Testis (tissue), 3 donors: ENCODE measurements around the gene SLC17A3. TPM values are rescaled to one million over a fixed set of nuclear protein-coding genes. Genes with fewer than 3 reads are reported as not detected.

Source experiments
- DNase-seq: peaks from one replicate; pipeline ENCODE4 v3.0.0-alpha.2; 2019
- H3K27ac ChIP-seq, 2 donors: fragments of 200-600 bp; sonication (generic); one replicate each; pipeline ENCODE4 v1.5.1; 2019
- H3K27me3 ChIP-seq: fragments of 200-600 bp; sonication (generic); one replicate; pipeline ENCODE4 v1.5.1; 2019
- H3K36me3 ChIP-seq: fragments of 200-600 bp; sonication (generic); one replicate; pipeline ENCODE4 v1.5.1; 2017; ENCODE audit warnings: low read depth; ENCODE audit errors: missing control alignments
- H3K4me1 ChIP-seq: fragments of 200-600 bp; sonication (generic); one replicate; pipeline ENCODE4 v1.5.1; 2019
- H3K4me3 ChIP-seq, 2 donors: fragments of 200-600 bp; sonication (generic); one replicate each; pipeline ENCODE4 v1.5.1; 2017 to 2019
- H3K9me3 ChIP-seq: fragments of 200-600 bp; sonication (generic); one replicate; pipeline ENCODE4 v1.5.1; 2017
- POLR2A ChIP-seq: fragments of 450-650 bp; IDR thresholded peaks from one replicate; pipeline ENCODE4 v1.6.1; 2017; ENCODE audit warnings: antibody characterized with exemption, mild to moderate bottlenecking, moderate library complexity
- WGBS, 2 donors: methylation state at CpG; one replicate each; pipeline ENCODE4 v1.1.5; 2018; 5-methylcytosine and 5-hydroxymethylcytosine counted together
- intact Hi-C: fragments of 100-400 bp; cut with DNase I; formaldehyde crosslinking; loops from one replicate; pipeline ENCODE4 v1.15.1; 2023; ENCODE audit warnings: low total_unique reads
- polyA plus RNA-seq: library from polyadenylated mRNA; stranded (reverse); fragments of 350-450 nt; fragmentation: Illumina TruSeq; extraction: RNeasy Lipid Tissue Mini Kit (QIAGEN cat#74804); gene quantifications from one replicate; pipeline ENCODE4 v1.2.3, GENCODE V29; 2014; ENCODE audit warnings: low read depth, low replicate concordance; ENCODE audit not compliant: insufficient read depth
- total RNA-seq, 2 donors: library from RNA; depleted of rRNA; stranded (reverse); fragments of >200 nt; gene quantifications; one replicate each; pipeline ENCODE4 v1.2.3, GENCODE V29; 2016
- TF ChIP-seq, protein P1 (sequence below), 3 experiments: fragments of 450-650 bp in 2 of 3; fragments of 200-600 bp in 1 of 3; sonication (generic) in 1 of 3; IDR thresholded peaks; one replicate each; pipeline ENCODE4 v1.5.1; 2016 to 2019; ENCODE audit warnings: antibody characterized with exemption in 3 of 3, mild to moderate bottlenecking in 2 of 3, moderate library complexity in 1 of 3

SLC17A3 gene
- total and polyA plus RNA-seq, 3 donors from 2014 or later: 0.61 to 0.68 TPM; not detected in 1

DNA sequence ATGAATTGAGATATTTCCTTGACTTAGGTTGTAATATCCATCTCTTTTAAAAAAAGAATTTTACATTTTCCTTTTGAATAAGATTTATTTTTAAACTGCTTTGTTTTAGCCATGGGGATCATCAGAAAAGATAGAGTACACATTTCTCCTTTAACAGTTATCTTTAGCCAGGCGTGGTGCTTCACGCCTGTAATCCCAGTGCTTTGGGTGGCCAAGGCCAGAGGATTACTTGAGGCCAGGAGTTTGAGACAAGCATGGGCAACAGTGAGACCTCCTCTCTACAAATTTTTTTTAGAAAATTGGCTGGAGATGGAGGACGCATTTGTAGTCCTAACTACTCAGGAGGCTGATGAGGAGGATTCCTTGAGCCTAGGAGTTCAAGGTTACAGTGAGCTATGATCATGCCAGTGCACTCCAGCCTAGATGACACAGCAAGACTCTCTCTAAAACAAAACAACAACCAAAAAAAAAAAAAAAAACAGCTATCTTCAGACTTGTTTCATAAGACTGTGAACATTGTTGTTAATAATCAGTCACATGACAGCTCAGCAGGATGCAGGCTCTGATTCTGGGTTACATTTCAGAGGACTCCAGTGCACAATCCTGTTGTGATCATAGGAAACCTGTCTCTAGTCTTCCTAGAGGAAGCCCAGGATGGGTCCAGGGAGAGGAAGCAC, 2.0 kb upstream of the SLC17A3 start:
- Histone ChIP-seq H3K27ac (no peak overlapping the region), H3K4me3 (no peak overlapping the region), H3K27me3 (no peaks in the 10 kb centered on the region), H3K4me1 (no peaks in the 10 kb centered on the region), H3K36me3 (no peaks in the 10 kb centered on the region), H3K9me3 (no peaks in the 10 kb centered on the region)
- WGBS, 2 donors: 41 to 50% methylated on average over 3 of the region's 3 CpGs
- DNase-seq: peak; percentile 21
- TF ChIP-seq POLR2A: no peak
- TF ChIP-seq, protein P1, sequence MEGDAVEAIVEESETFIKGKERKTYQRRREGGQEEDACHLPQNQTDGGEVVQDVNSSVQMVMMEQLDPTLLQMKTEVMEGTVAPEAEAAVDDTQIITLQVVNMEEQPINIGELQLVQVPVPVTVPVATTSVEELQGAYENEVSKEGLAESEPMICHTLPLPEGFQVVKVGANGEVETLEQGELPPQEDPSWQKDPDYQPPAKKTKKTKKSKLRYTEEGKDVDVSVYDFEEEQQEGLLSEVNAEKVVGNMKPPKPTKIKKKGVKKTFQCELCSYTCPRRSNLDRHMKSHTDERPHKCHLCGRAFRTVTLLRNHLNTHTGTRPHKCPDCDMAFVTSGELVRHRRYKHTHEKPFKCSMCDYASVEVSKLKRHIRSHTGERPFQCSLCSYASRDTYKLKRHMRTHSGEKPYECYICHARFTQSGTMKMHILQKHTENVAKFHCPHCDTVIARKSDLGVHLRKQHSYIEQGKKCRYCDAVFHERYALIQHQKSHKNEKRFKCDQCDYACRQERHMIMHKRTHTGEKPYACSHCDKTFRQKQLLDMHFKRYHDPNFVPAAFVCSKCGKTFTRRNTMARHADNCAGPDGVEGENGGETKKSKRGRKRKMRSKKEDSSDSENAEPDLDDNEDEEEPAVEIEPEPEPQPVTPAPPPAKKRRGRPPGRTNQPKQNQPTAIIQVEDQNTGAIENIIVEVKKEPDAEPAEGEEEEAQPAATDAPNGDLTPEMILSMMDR (IDR thresholded peaks at IDR 0.05): no peak
- intact Hi-C loops: no loop called here

GRCh38 chr6:25875563-25875905, 1.5 kb upstream of the SLC17A3 start:
- no peak for TF ChIP-seq POLR2A
- TF ChIP-seq, protein P1 (IDR thresholded peaks at IDR 0.05): no peak
- Histone ChIP-seq H3K36me3 (no peaks in the 10 kb centered on the region), H3K4me1 (no peaks in the 10 kb centered on the region), H3K27me3 (no peaks in the 10 kb centered on the region), H3K9me3 (no peaks in the 10 kb centered on the region), H3K4me3 (no peak overlapping the region), H3K27ac (no peak overlapping the region)
- intact Hi-C loops: no loop called here
- no peak for DNase-seq
- 71 to 73% methylated on average over 3 of the region's 3 CpGs for WGBS, 2 donors

DNA sequence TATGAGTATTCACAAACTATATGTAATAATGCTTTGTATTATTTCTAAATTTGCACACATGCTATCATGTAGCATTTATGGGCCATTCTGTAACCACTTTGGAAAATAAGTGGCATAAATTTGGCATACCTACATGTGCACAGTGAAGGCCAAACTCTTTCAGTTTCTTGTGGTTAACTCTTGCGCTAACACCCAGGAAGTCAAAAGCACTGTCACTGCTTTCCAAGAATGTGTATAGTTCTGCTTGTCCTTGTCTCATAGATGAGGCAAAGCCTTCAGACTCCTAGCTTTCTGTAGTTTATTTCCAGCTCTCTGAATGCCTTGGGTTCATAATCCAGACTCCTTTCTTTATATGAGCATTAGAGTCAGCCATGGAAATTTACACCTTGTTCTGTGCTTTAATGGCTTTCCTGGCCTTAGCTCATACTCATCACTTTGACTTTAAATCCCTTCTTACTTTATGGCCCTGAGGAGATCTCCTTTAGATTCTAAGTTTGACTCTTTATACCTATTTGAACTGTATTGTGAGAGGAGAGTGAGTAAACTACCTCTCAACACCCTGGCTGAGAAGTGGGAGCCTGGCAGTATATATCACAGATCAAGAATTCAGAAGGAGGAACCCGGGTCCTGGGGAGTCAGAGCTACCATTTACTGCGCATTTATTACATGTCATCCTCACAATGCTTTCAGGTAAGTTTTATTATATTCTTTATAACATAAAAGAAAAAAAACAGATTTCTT, 949 bp upstream of the SLC17A3 start:
- TF ChIP-seq, protein P1 (IDR thresholded peaks at IDR 0.05): no peak
- no peak for TF ChIP-seq POLR2A
- Histone ChIP-seq H3K9me3 (no peaks in the 10 kb centered on the region), H3K36me3 (no peaks in the 10 kb centered on the region), H3K27me3 (no peaks in the 10 kb centered on the region), H3K4me1 (no peaks in the 10 kb centered on the region), H3K27ac (no peak overlapping the region), H3K4me3 (no peak overlapping the region)
- no peak for DNase-seq
- 84 to 87% methylated on average over 3 of the region's 3 CpGs for WGBS, 2 donors
- intact Hi-C loops: no loop called here

DNA sequence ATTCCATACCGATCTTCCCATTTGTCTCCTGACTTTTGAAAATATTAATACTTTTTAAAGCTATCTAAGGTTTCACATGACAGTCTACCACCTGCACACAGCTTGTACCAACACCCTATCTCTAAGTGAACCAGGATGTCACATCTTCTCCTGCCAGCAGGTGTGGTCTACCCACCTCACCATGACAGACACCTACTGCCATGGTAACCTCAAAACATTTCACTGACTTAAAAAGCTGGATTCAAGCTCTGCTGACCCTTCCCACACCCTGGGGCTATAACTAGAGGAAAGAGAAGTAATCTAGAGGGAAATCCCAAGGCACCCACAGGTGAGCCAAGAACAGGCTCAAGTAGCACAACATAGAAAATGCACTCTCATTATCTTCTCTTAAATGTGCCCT, 1.2 kb downstream of the SLC17A3 start:
- Histone ChIP-seq H3K27ac (no peak overlapping the region), H3K27me3 (no peaks in the 10 kb centered on the region), H3K9me3 (no peaks in the 10 kb centered on the region), H3K4me1 (no peaks in the 10 kb centered on the region), H3K4me3 (no peak overlapping the region), H3K36me3 (no peaks in the 10 kb centered on the region)
- no peak for TF ChIP-seq POLR2A
- TF ChIP-seq, protein P1 (IDR thresholded peaks at IDR 0.05): no peak
- intact Hi-C loops: no loop called here
- 100% methylated on average over 1 of the region's 1 CpG for WGBS, 2 donors
- no peak for DNase-seq

GRCh38 chr6:25869840-25870239, 4.2 kb downstream of the SLC17A3 start:
- intact Hi-C loops: no loop called here
- no peak overlapping the region for H3K27ac ChIP-seq
- DNase-seq: no peak
- H3K9me3 ChIP-seq: no peaks in the 10 kb centered on the region
- H3K27me3 ChIP-seq: no peaks in the 10 kb centered on the region
- TF ChIP-seq POLR2A: no peak
- no peaks in the 10 kb centered on the region for H3K4me1 ChIP-seq
- 51 to 96% methylated on average over 1 of the region's 1 CpG for WGBS, 2 donors
- H3K4me3 ChIP-seq: no peak overlapping the region
- no peaks in the 10 kb centered on the region for H3K36me3 ChIP-seq
